Measurements from ENCODE around the gene HPCAL1.

HPCAL1 gene

GRCh38 chr2:10267551-10268465 is 34.9 kb upstream of the HPCAL1 start:
- H3K36me3 ChIP-seq (ENCODE audit: control insufficient read depth, low read length) = no peaks in the 10 kb centered on the region
- H3K4me1 ChIP-seq (ENCODE audit: control insufficient read depth, low read length) = no peaks in the 10 kb centered on the region
- H3K9me3 ChIP-seq (ENCODE audit: control insufficient read depth, insufficient read depth, low read length) = no peaks in the 10 kb centered on the region
- H3K4me3 ChIP-seq (ENCODE audit: low read length) = no peak overlapping the region
- no peaks in the 10 kb centered on the region for H3K27me3 ChIP-seq (ENCODE audit: control insufficient read depth, low read length)
- H3K4me2 ChIP-seq (ENCODE audit: low read length) = no peak overlapping the region
- H3K9me2 ChIP-seq (replicated peaks; ENCODE audit: control insufficient read depth, low read length) = no peaks in the 10 kb centered on the region
- no peaks in the 10 kb centered on the region for H3F3A ChIP-seq (ENCODE audit: control insufficient read depth, insufficient read depth)
- H3K27ac ChIP-seq (ENCODE audit: low read depth, low read length) = no peak overlapping the region
- no peaks in the 10 kb centered on the region for H3K79me2 ChIP-seq (ENCODE audit: control insufficient read depth, low read length)
- H4K20me1 ChIP-seq (ENCODE audit: control insufficient read depth, insufficient read depth, low read depth, low read length) = no peaks in the 10 kb centered on the region
- TF ChIP-seq CTCF (IDR thresholded peaks at IDR 0.05; ENCODE audit: low read depth, low read length, poor library complexity, severe bottlenecking) (no peak), EZH2phosphoT487 (IDR thresholded peaks at IDR 0.05; ENCODE audit: borderline replicate concordance, low read length) (no peak)

GRCh38 chr2:10269291-10269690 is 33.4 kb upstream of the HPCAL1 start:
- H3K4me2 ChIP-seq (ENCODE audit: low read length) = no peak overlapping the region
- no peaks in the 10 kb centered on the region for H3K9me3 ChIP-seq (ENCODE audit: control insufficient read depth, insufficient read depth, low read length)
- H3K79me2 ChIP-seq (ENCODE audit: control insufficient read depth, low read length) = no peaks in the 10 kb centered on the region
- H3F3A ChIP-seq (ENCODE audit: control insufficient read depth, insufficient read depth) = no peaks in the 10 kb centered on the region
- H3K27me3 ChIP-seq (ENCODE audit: control insufficient read depth, low read length) = no peaks in the 10 kb centered on the region
- no peak overlapping the region for H3K4me3 ChIP-seq (ENCODE audit: low read length)
- no peak for TF ChIP-seq EZH2phosphoT487 (IDR thresholded peaks at IDR 0.05; ENCODE audit: borderline replicate concordance, low read length)
- TF ChIP-seq CTCF (IDR thresholded peaks at IDR 0.05; ENCODE audit: low read depth, low read length, poor library complexity, severe bottlenecking) = no peak
- no peak overlapping the region for H3K27ac ChIP-seq (ENCODE audit: low read depth, low read length)
- no peaks in the 10 kb centered on the region for H3K4me1 ChIP-seq (ENCODE audit: control insufficient read depth, low read length)
- no peaks in the 10 kb centered on the region for H3K36me3 ChIP-seq (ENCODE audit: control insufficient read depth, low read length)
- H3K9me2 ChIP-seq (replicated peaks; ENCODE audit: control insufficient read depth, low read length) = no peaks in the 10 kb centered on the region
- H4K20me1 ChIP-seq (ENCODE audit: control insufficient read depth, insufficient read depth, low read depth, low read length) = no peaks in the 10 kb centered on the region

GRCh38 chr2:10269711-10270610 is 32.7 kb upstream of the HPCAL1 start:
- H4K20me1 ChIP-seq (ENCODE audit: control insufficient read depth, insufficient read depth, low read depth, low read length) = no peaks in the 10 kb centered on the region
- H3K9me2 ChIP-seq (replicated peaks; ENCODE audit: control insufficient read depth, low read length) = no peaks in the 10 kb centered on the region
- H3K4me2 ChIP-seq (ENCODE audit: low read length) = no peak overlapping the region
- H3K27ac ChIP-seq (ENCODE audit: low read depth, low read length) = no peak overlapping the region
- H3F3A ChIP-seq (ENCODE audit: control insufficient read depth, insufficient read depth) = no peaks in the 10 kb centered on the region
- H3K27me3 ChIP-seq (ENCODE audit: control insufficient read depth, low read length) = no peaks in the 10 kb centered on the region
- H3K4me1 ChIP-seq (ENCODE audit: control insufficient read depth, low read length) = no peaks in the 10 kb centered on the region
- H3K79me2 ChIP-seq (ENCODE audit: control insufficient read depth, low read length) = no peaks in the 10 kb centered on the region
- no peak for TF ChIP-seq CTCF (IDR thresholded peaks at IDR 0.05; ENCODE audit: low read depth, low read length, poor library complexity, severe bottlenecking)
- TF ChIP-seq EZH2phosphoT487 (IDR thresholded peaks at IDR 0.05; ENCODE audit: borderline replicate concordance, low read length) = no peak
- no peak overlapping the region for H3K4me3 ChIP-seq (ENCODE audit: low read length)
- H3K9me3 ChIP-seq (ENCODE audit: control insufficient read depth, insufficient read depth, low read length) = no peaks in the 10 kb centered on the region
- no peaks in the 10 kb centered on the region for H3K36me3 ChIP-seq (ENCODE audit: control insufficient read depth, low read length)
